H1 (cell line): Measurements from ENCODE around the gene IRGC. TPM values are rescaled to one million over a fixed set of nuclear protein-coding genes. Genes with fewer than 3 reads are reported as not detected.

Experiments
- CTCF ChIA-PET: fragments of 300-600 bp; sonication (Branson Sonifier 250); formaldehyde crosslinking; loops from one replicate; lab custom pipeline; 2021; ENCODE audit not compliant: partially characterized antibody; lab: Charles Lee
- POLR2A ChIA-PET: fragments of 300-600 bp; sonication (Branson Sonifier 250); formaldehyde crosslinking; loops from one replicate; lab custom pipeline; 2021; ENCODE audit warnings: inconsistent platforms; ENCODE audit not compliant: partially characterized antibody; lab: Charles Lee
- DNase-seq, 2 experiments: peaks; one replicate each; pipeline versions ENCODE4 v3.0.0 to v3.0.0-alpha.2; 2010 to 2022; ENCODE audit warnings: low spot score in 2 of 2, low read depth in 1 of 2, mixed read lengths in 1 of 2
- FAIRE-seq: peaks from 2 replicates; lab custom pipeline; 2011; peaks lifted over from hg19 to GRCh38; lab: Jason Lieb, UNC
- H2AFZ ChIP-seq: 2 replicates; pipeline ENCODE4 v1.8.1; 2012; ENCODE audit warnings: low read length, inconsistent platforms
- H2AK5ac ChIP-seq: 2 replicates; pipeline ENCODE4 v1.6.1; 2013; ENCODE audit warnings: low read depth, low read length
- H2BK120ac ChIP-seq: replicated peaks from 2 replicates; pipeline ENCODE3; 2013; ENCODE audit warnings: low read depth, low read length, inconsistent platforms
- H2BK12ac ChIP-seq: 2 replicates; pipeline ENCODE4 v1.6.1; 2013; ENCODE audit warnings: low read depth, low read length
- H2BK15ac ChIP-seq: 2 replicates; pipeline ENCODE4 v1.6.1; 2013; ENCODE audit warnings: low read length
- H2BK20ac ChIP-seq: 2 replicates; pipeline ENCODE4 v1.6.1; 2013; ENCODE audit warnings: low read length
- H2BK5ac ChIP-seq: 2 replicates; pipeline ENCODE4 v1.6.1; 2013; ENCODE audit warnings: low read depth, low read length
- H3K14ac ChIP-seq: 2 replicates; pipeline ENCODE4 v1.6.1; 2013; ENCODE audit warnings: inconsistent platforms; ENCODE audit not compliant: insufficient read length
- H3K18ac ChIP-seq: 2 replicates; pipeline ENCODE4 v1.6.1; 2013; ENCODE audit warnings: low read length; ENCODE audit errors: extremely low read depth
- H3K23ac ChIP-seq: 2 replicates; pipeline ENCODE4 v1.6.1; 2013; ENCODE audit warnings: inconsistent platforms; ENCODE audit not compliant: insufficient read length
- H3K23me2 ChIP-seq: 2 replicates; pipeline ENCODE4 v1.6.1; 2013; ENCODE audit warnings: low read depth, low read length
- H3K27ac ChIP-seq: 2 replicates; pipeline ENCODE4 v1.6.1; 2011; ENCODE audit warnings: low read depth, low read length, inconsistent platforms
- H3K27me3 ChIP-seq, 4 experiments: replicated peaks in 1 of 4; 1 replicate in 1 of 4; 2 replicates in 3 of 4; pipeline versions ENCODE4 v1.6.1 to v1.8.1; 2011 to 2013; ENCODE audit warnings: low read length in 3 of 4, mild to moderate bottlenecking in 3 of 4, inconsistent platforms in 2 of 4, mixed read lengths in 2 of 4, moderate library complexity in 1 of 4; ENCODE audit not compliant: control insufficient read depth in 3 of 4, insufficient read depth in 3 of 4; ENCODE audit errors: extremely low read depth in 1 of 4
- H3K36me3 ChIP-seq, 4 experiments: 2 replicates each; pipeline versions ENCODE4 v1.6.1 to v1.8.1; 2011 to 2013; ENCODE audit warnings: mild to moderate bottlenecking in 4 of 4, low read length in 3 of 4, moderate library complexity in 2 of 4, control low read depth in 1 of 4, inconsistent platforms in 1 of 4; ENCODE audit not compliant: insufficient read depth in 4 of 4, control insufficient read depth in 2 of 4
- H3K4ac ChIP-seq: replicated peaks from 2 replicates; pipeline ENCODE3; 2013; ENCODE audit warnings: low read length, low read depth, mixed read lengths, inconsistent platforms; ENCODE audit not compliant: insufficient read length
- H3K4me1 ChIP-seq, 4 experiments: replicated peaks in 1 of 4; 1 replicate in 1 of 4; 2 replicates in 3 of 4; pipeline versions ENCODE4 v1.6.1 to v1.8.1; 2011 to 2013; ENCODE audit warnings: low read length in 3 of 4, inconsistent platforms in 2 of 4, mixed read lengths in 1 of 4; ENCODE audit not compliant: insufficient read depth in 4 of 4, control insufficient read depth in 3 of 4
- H3K4me2 ChIP-seq, 2 experiments: 2 replicates each; pipeline versions ENCODE4 v1.6.1 to v1.8.1; 2011 to 2013; ENCODE audit warnings: low read depth in 2 of 2, low read length in 2 of 2, control low read depth in 1 of 2, inconsistent platforms in 1 of 2, mild to moderate bottlenecking in 1 of 2; ENCODE audit not compliant: insufficient read depth in 1 of 2
- H3K4me3 ChIP-seq, 4 experiments: fragments of 200-600, 300-600 bp in 1 of 4; sonication (generic), shearing (Covaris generic), sonication (Bioruptor Twin) in 1 of 4; 2 replicates each; pipeline versions ENCODE4 v1.5.1 to v1.8.1; 2011 to 2016; ENCODE audit warnings: low read length in 4 of 4, low read depth in 3 of 4, control low read depth in 2 of 4, inconsistent platforms in 2 of 4, mild to moderate bottlenecking in 2 of 4, mixed read lengths in 1 of 4, moderate library complexity in 1 of 4; ENCODE audit not compliant: insufficient read depth in 2 of 4; ENCODE audit errors: extremely low read depth in 1 of 4
- H3K56ac ChIP-seq: replicated peaks from 2 replicates; pipeline ENCODE3; 2013; ENCODE audit warnings: low read depth, mild to moderate bottlenecking, mixed read lengths, low read length, inconsistent platforms; ENCODE audit not compliant: insufficient read length
- H3K79me1 ChIP-seq: 2 replicates; pipeline ENCODE4 v1.6.1; 2013; ENCODE audit warnings: low read depth, low read length, control low read depth
- H3K79me2 ChIP-seq, 2 experiments: 2 replicates each; pipeline versions ENCODE4 v1.6.1 to v1.8.1; 2012 to 2013; ENCODE audit warnings: low read length in 2 of 2, mild to moderate bottlenecking in 2 of 2, inconsistent platforms in 1 of 2; ENCODE audit not compliant: insufficient read depth in 2 of 2, control insufficient read depth in 1 of 2
- H3K9ac ChIP-seq, 4 experiments: replicated peaks in 1 of 4; 1 replicate in 1 of 4; 2 replicates in 3 of 4; pipeline versions ENCODE4 v1.6.1 to v1.8.1; 2011 to 2013; ENCODE audit warnings: low read depth in 3 of 4, low read length in 3 of 4, control low read depth in 2 of 4, mild to moderate bottlenecking in 2 of 4, moderate library complexity in 2 of 4, inconsistent platforms in 1 of 4; ENCODE audit errors: extremely low read depth in 1 of 4
- H3K9me3 ChIP-seq, 2 experiments: 2 replicates each; pipeline versions ENCODE4 v1.6.1 to v1.8.1; 2012 to 2013; ENCODE audit warnings: mild to moderate bottlenecking in 2 of 2, moderate library complexity in 2 of 2, control low read depth in 1 of 2, inconsistent platforms in 1 of 2, low read depth in 1 of 2, low read length in 1 of 2, mixed read lengths in 1 of 2; ENCODE audit not compliant: insufficient read depth in 2 of 2
- H4K20me1 ChIP-seq, 2 experiments: replicated peaks in 1 of 2; 2 replicates each; pipeline versions ENCODE3 to v1.8.1; 2011 to 2013; ENCODE audit warnings: inconsistent platforms in 2 of 2, low read length in 2 of 2, mild to moderate bottlenecking in 1 of 2; ENCODE audit not compliant: insufficient read depth in 2 of 2, control insufficient read depth in 1 of 2
- H4K5ac ChIP-seq: 2 replicates; pipeline ENCODE4 v1.6.1; 2013; ENCODE audit warnings: low read length, low read depth, mixed read lengths, inconsistent platforms; ENCODE audit not compliant: insufficient read length
- H4K8ac ChIP-seq: 2 replicates; pipeline ENCODE4 v1.8.0; 2013; ENCODE audit warnings: mild to moderate bottlenecking, moderate library complexity, low read length, inconsistent platforms; ENCODE audit not compliant: insufficient read depth; ENCODE audit errors: extremely low read depth
- H4K91ac ChIP-seq: replicated peaks from 2 replicates; pipeline ENCODE3; 2013; ENCODE audit warnings: low read length, mixed read lengths, inconsistent platforms; ENCODE audit not compliant: insufficient read length
- CTBP2 ChIP-seq: IDR thresholded peaks from 2 replicates; pipeline ENCODE4 v1.7.0; 2011; ENCODE audit warnings: borderline replicate concordance, mild to moderate bottlenecking, moderate library complexity, mixed read lengths, low read length; ENCODE audit not compliant: insufficient read depth, insufficient read length
- MAX ChIP-seq: IDR thresholded peaks from 2 replicates; pipeline ENCODE4 v1.6.1; 2012; ENCODE audit warnings: inconsistent platforms
- WGBS, 2 experiments: shearing (Covaris generic) in 1 of 2; methylation state at CpG; one replicate each; pipeline versions ENCODE4 v1.1.6 to v1.1.7; 2013 to 2015; ENCODE audit warnings: low lambda C conversion rate in 2 of 2, mixed read lengths in 2 of 2, inconsistent platforms in 1 of 2, low coverage in 1 of 2, missing lambda C conversion rate in 1 of 2; ENCODE audit not compliant: insufficient replicate concordance in 2 of 2, insufficient coverage in 1 of 2, insufficient read length in 1 of 2; ENCODE audit errors: extremely low coverage in 1 of 2, missing lambda C conversion rate in 1 of 2; 5-methylcytosine and 5-hydroxymethylcytosine counted together
- polyA plus RNA-seq, 7 experiments: library from polyadenylated mRNA; depleted of rRNA in 3 of 7; stranded (reverse) in 5 of 7; unstranded in 2 of 7; fragments of >200 nt in 5 of 7; fragments of 200-250 nt in 2 of 7; gene quantifications; 1 replicate in 5 of 7; 2 replicates in 1 of 7; 4 replicates in 1 of 7; pipeline versions ENCODE4 v1.2.1 to v1.2.3, GENCODE V29; 2011 to 2013; ENCODE audit warnings: missing spikeins in 2 of 7, mixed read lengths in 2 of 7
- total RNA-seq: library from RNA; stranded (reverse); fragmentation: NEBNext Ultra II Directional; extraction: Animal tissue kit (Norgen Biotek cat#: 25700); gene quantifications from 2 replicates; pipeline ENCODE4 v1.2.1, GENCODE V29; 2021

IRGC gene
- total and polyA plus RNA-seq, 2 of the 8 experiments (the other 6 are each of a cell fraction or from before 2014, with no cell fraction given): not detected

DNA sequence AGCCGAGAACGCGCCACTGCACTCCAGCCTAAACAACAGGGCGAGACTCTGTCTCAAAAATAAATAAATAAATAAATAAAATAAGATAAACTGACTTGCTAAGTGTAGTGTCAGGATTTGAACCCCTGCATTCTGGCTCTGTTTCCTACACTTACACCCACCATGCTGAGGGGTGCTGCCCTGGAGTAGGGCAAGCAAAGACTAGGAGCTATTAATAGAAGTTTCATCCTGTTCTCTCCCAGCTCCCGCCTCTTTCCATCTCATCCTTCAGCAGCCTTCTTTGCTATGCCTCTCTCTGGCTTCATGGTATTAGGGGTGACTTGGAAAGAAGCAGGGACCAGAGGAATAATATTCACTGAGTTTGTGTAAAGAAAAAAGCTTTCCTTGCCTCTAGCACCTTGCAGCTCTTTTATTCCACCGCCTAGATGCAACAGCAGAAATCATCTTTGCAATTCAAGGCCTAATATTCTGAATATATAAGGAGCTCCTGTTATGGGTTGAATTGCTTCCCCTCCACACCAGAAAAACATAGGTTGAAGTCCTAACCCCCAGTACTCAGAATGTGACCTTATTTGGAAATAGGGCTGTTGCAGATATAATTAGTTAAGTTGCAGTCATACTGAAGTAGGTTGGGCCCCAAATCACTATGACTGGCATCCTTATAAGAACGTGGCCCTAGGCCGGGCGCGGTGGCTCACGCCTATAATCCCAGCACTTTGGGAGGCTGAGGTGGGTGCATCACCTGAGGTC lies 37.2 kb upstream of the IRGC start:
- Histone ChIP-seq H3K36me3 (no peaks in the 10 kb centered on the region), H3K27me3 (no peaks in the 10 kb centered on the region), H2AFZ (no peak overlapping the region), H3K79me1 (no peaks in the 10 kb centered on the region), H2BK5ac (no peak overlapping the region), H3K4me3 (no peak overlapping the region), H3K18ac (no peak overlapping the region), H3K4me2 (no peak overlapping the region), H3K27ac (no peak overlapping the region), H3K14ac (no peak overlapping the region), H3K4ac (no peak overlapping the region), H2AK5ac (no peak overlapping the region), H3K23me2 (no peaks in the 10 kb centered on the region), H3K4me1 (peaks cover 0 to 6% (median 2%) of the 10 kb centered on the region in 4 experiments; a peak in 3 of 7 replicates), H4K91ac (no peak overlapping the region), H4K8ac (no peak overlapping the region), H2BK120ac (no peak overlapping the region), H4K5ac (no peak overlapping the region), H3K23ac (no peak overlapping the region), H3K9ac (no peak overlapping the region), H3K9me3 (no peaks in the 10 kb centered on the region), H2BK20ac (no peak overlapping the region), H4K20me1 (peaks cover 0 to 2% of the 10 kb centered on the region in 2 experiments), H2BK15ac (no peak overlapping the region), H3K56ac (no peak overlapping the region), H3K79me2 (no peaks in the 10 kb centered on the region), H2BK12ac (no peak overlapping the region)
- ChIA-PET CTCF (interaction anchor here (0.6 to 1.8 kb wide), 8 partner anchors 10 to 106 kb away, joined by 3 to 5 read pairs (median 4); no protein-coding TSS in a partner anchor), POLR2A (interaction anchor here (0.6 kb wide), 1 partner anchor 44 kb away, joined by 3 read pairs; no protein-coding TSS in a partner anchor)
- no peak for FAIRE-seq
- DNase-seq: no peak
- 95% methylated on average over 11 of the region's 11 CpGs; no CpG with 5 or more reads in 1 of the 2 experiments for WGBS, 2 experiments
- TF ChIP-seq CTBP2 (no peak), MAX (no peak)
